Adrenal gland (tissue), 12 donors: ENCODE results near the gene MACROD2. TPM values are rescaled to one million over a fixed set of nuclear protein-coding genes. Genes with fewer than 3 reads are reported as not detected.

ENCODE experiments used
- DNase-seq, 7 donors: peaks; one replicate each; pipeline ENCODE4 v3.0.0-alpha.2; 2019 to 2020
- H3K27ac ChIP-seq, 5 donors: fragments of 200-600 bp; sonication (generic) in 4 of 5; 1 replicate in 3 of 5; 2 replicates in 2 of 5; pipeline versions ENCODE4 v1.5.1 to v1.8.0; 2016 to 2020; ENCODE audit warnings: mild to moderate bottlenecking in 1 of 5
- H3K27me3 ChIP-seq: fragments of 200-600 bp; 2 replicates; pipeline ENCODE4 v1.8.0; 2021
- H3K36me3 ChIP-seq, 2 donors: fragments of 200-600 bp; replicated peaks in 1 of 2; 1 replicate in 1 of 2; 2 replicates in 1 of 2; pipeline versions ENCODE4 v1.5.1 to v1.8.0; 2018 to 2022
- H3K4me1 ChIP-seq, 2 donors: fragments of 200-600 bp; replicated peaks in 1 of 2; 1 replicate in 1 of 2; 2 replicates in 1 of 2; pipeline versions ENCODE4 v1.5.1 to v1.8.0; 2018 to 2021
- H3K4me3 ChIP-seq, 4 donors: fragments of 200-600 bp; sonication (generic) in 3 of 4; one replicate each; pipeline ENCODE4 v1.5.1; 2016 to 2018
- H3K9me3 ChIP-seq, 3 donors: fragments of 200-600 bp; sonication (generic) in 1 of 3; replicated peaks in 1 of 3; 1 replicate in 2 of 3; 2 replicates in 1 of 3; pipeline versions ENCODE4 v1.5.1 to v1.8.0; 2016 to 2021
- CTCF ChIP-seq, 6 experiments: fragments of 450-650 bp in 4 of 6; fragments of 200-600 bp in 2 of 6; sonication (generic) in 1 of 6; IDR thresholded peaks; 1 replicate in 5 of 6; 2 replicates in 1 of 6; pipeline versions ENCODE4 v1.5.1 to v1.8.0; 2016 to 2021; ENCODE audit warnings: antibody characterized with exemption in 6 of 6, mild to moderate bottlenecking in 2 of 6, moderate library complexity in 1 of 6
- POLR2A ChIP-seq, 2 donors: fragments of 450-650 bp; IDR thresholded peaks; one replicate each; pipeline ENCODE4 v1.6.1; 2017; ENCODE audit warnings: antibody characterized with exemption in 2 of 2, mild to moderate bottlenecking in 2 of 2, moderate library complexity in 1 of 2
- WGBS, 4 donors: extraction: QIAGEN DNeasy Blood & Tissue Kit in 2 of 4; methylation state at CpG; one replicate each; pipeline versions ENCODE4 v1.1.5 to v1.1.7; 2013 to 2017; 5-methylcytosine and 5-hydroxymethylcytosine counted together
- intact Hi-C, 2 donors: fragments of 100-400 bp; cut with DNase I; formaldehyde crosslinking; loops; one replicate each; pipeline versions ENCODE4 v1.14.1 to v1.15.0; 2022 to 2023
- polyA plus RNA-seq, 3 donors: library from polyadenylated mRNA; stranded (reverse); fragments of 200-250 nt in 2 of 3; fragments of 350-450 nt in 1 of 3; fragmentation: Illumina TruSeq in 1 of 3; extraction: RNeasy Lipid Tissue Mini Kit (QIAGEN cat#74804) in 1 of 3; gene quantifications; one replicate each; pipeline ENCODE4 v1.2.3, GENCODE V29; 2013 to 2014
- total RNA-seq, 9 donors: library from RNA; depleted of rRNA in 4 of 9; stranded (reverse); fragments of >200 nt in 4 of 9; fragments of 120-200 nt in 1 of 9; fragmentation: NEBNext Ultra II Directional in 1 of 9; extraction: Animal tissue kit (Norgen Biotek cat#: 25700) in 1 of 9; gene quantifications; one replicate each; pipeline versions ENCODE4 v1.1.0 to v1.2.4, GENCODE V29; 2013 to 2023
- donor health status: healthy with polysubstance abuse.
- donor health status: Bipolar disorder and iron deficiency.
- donor health status: DM: yes; HTN: yes; CAD: no.
- donor health status: DM: no; HTN: no; CAD: no.
- donor health status: DM: no; HTN: no; CAD: no.
- donor health status: DM: yes; HTN: yes; CAD: no.

MACROD2 gene
- total and polyA plus RNA-seq, 12 donors, result 1.1 to 21.2 (median 6.4) TPM

GRCh38 chr20:15632680-15633079 lies 1637.4 kb downstream of the MACROD2 start:
- Histone ChIP-seq H3K9me3 (no peaks in the 10 kb centered on the region), H3K27me3 (no peaks in the 10 kb centered on the region), H3K4me1 (no peaks in the 10 kb centered on the region), H3K4me3 (no peak overlapping the region), H3K27ac (no peak overlapping the region), H3K36me3 (no peaks in the 10 kb centered on the region)
- no peak for DNase-seq
- intact Hi-C loops, result no loop called here
- no peak for TF ChIP-seq CTCF (IDR thresholded peaks at IDR 0.05)
- TF ChIP-seq POLR2A (IDR thresholded peaks at IDR 0.05), result no peak
- 73 to 85% (median 79%) methylated on average over 3 of the region's 3 CpGs for WGBS, 4 donors

- intact Hi-C loops, result no loop called here
- 83 to 93% (median 89%) methylated on average over 2 of the region's 2 CpGs for WGBS, 4 donors
- Histone ChIP-seq H3K27me3 (no peaks in the 10 kb centered on the region), H3K4me1 (no peaks in the 10 kb centered on the region), H3K27ac (no peak overlapping the region), H3K4me3 (no peak overlapping the region), H3K36me3 (no peaks in the 10 kb centered on the region), H3K9me3 (no peaks in the 10 kb centered on the region)
- DNase-seq, result no peak
- no peak for TF ChIP-seq CTCF (IDR thresholded peaks at IDR 0.05)
- TF ChIP-seq POLR2A (IDR thresholded peaks at IDR 0.05), result no peak
These were observed 1638.8 kb downstream of the MACROD2 start for GRCh38 chr20:15634102-15634501.

- intact Hi-C loops, result no loop called here
- WGBS, 4 donors, result 79 to 87% (median 84%) methylated on average over 5 of the region's 5 CpGs
- Histone ChIP-seq H3K4me3 (no peak overlapping the region), H3K9me3 (no peaks in the 10 kb centered on the region), H3K36me3 (no peaks in the 10 kb centered on the region), H3K27ac (no peak overlapping the region), H3K4me1 (no peaks in the 10 kb centered on the region), H3K27me3 (no peaks in the 10 kb centered on the region)
- no peak for DNase-seq
- TF ChIP-seq POLR2A (IDR thresholded peaks at IDR 0.05) (no peak), CTCF (IDR thresholded peaks at IDR 0.05) (no peak)
These were observed 1642.2 kb downstream of the MACROD2 start for GRCh38 chr20:15637546-15637945.

- Histone ChIP-seq H3K4me3 (no peak overlapping the region), H3K4me1 (no peaks in the 10 kb centered on the region), H3K9me3 (no peaks in the 10 kb centered on the region), H3K27ac (no peak overlapping the region), H3K27me3 (no peaks in the 10 kb centered on the region), H3K36me3 (no peaks in the 10 kb centered on the region)
- TF ChIP-seq POLR2A (IDR thresholded peaks at IDR 0.05), result no peak
- TF ChIP-seq CTCF (IDR thresholded peaks at IDR 0.05), result no peak
- intact Hi-C loops, result no loop called here
- WGBS, 4 donors, result 56 to 70% (median 65%) methylated on average over 5 of the region's 5 CpGs
- DNase-seq, result no peak
These were observed 1642.8 kb downstream of the MACROD2 start for GRCh38 chr20:15637950-15638754.
